HepG2 (cell line): ENCODE results near the gene ZNF451. TPM values are rescaled to one million over a fixed set of nuclear protein-coding genes. Genes with fewer than 3 reads are reported as not detected.

Source experiments
- ARHGAP35 ChIP-seq: sonication (generic); formaldehyde crosslinking; IDR thresholded peaks from 2 replicates; pipeline ENCODE4 v1.9.0; 2022; ENCODE audit warnings: mild to moderate bottlenecking, inconsistent platforms, moderate library complexity, missing genetic modification reagents, borderline replicate concordance
- BRCA1 ChIP-seq: sonication (generic); formaldehyde crosslinking; IDR thresholded peaks from 2 replicates; pipeline ENCODE4 v1.4.0; 2020; ENCODE audit warnings: missing genetic modification reagents
- DPF2 ChIP-seq: sonication (generic); formaldehyde crosslinking; IDR thresholded peaks from 2 replicates; pipeline ENCODE4 v1.4.0; 2020; ENCODE audit warnings: mild to moderate bottlenecking, low read depth, missing genetic modification reagents, borderline replicate concordance
- HMGA1 ChIP-seq: sonication (generic); formaldehyde crosslinking; conservative IDR thresholded peaks from 2 replicates; pipeline ENCODE4 v1.4.0; 2020; ENCODE audit warnings: missing genetic modification reagents
- HNRNPK ChIP-seq: fragments of 200-400 bp; formaldehyde crosslinking; IDR thresholded peaks from 2 replicates; pipeline ENCODE4 v1.6.1; 2018; ENCODE audit warnings: low read length, low read depth, moderate library complexity, mild to moderate bottlenecking; ENCODE audit not compliant: poor library complexity, severe bottlenecking
- KDM6A ChIP-seq: IDR thresholded peaks from 2 replicates; pipeline ENCODE4 v1.6.1; 2016; ENCODE audit warnings: low read depth
- KLF6 ChIP-seq: IDR thresholded peaks from 2 replicates; pipeline ENCODE4 v1.8.0; 2016; ENCODE audit warnings: missing biosample characterization, missing genetic modification reagents
- MED8 ChIP-seq: sonication (generic); formaldehyde crosslinking; IDR thresholded peaks from 2 replicates; pipeline ENCODE4 v1.8.1; 2023; ENCODE audit warnings: mild to moderate bottlenecking, missing genetic modification reagents; ENCODE audit not compliant: insufficient replicate concordance
- PLRG1 ChIP-seq: fragments of 450-650 bp; conservative IDR thresholded peaks from 2 replicates; pipeline ENCODE4 v1.6.1; 2016
- SAP130 ChIP-seq: IDR thresholded peaks from 2 replicates; pipeline ENCODE4 v1.6.1; 2016; ENCODE audit warnings: low read depth
- SP2 ChIP-seq: sonication (generic); formaldehyde crosslinking; IDR thresholded peaks from 2 replicates; pipeline ENCODE4 v1.5.1; 2020; ENCODE audit warnings: mild to moderate bottlenecking, missing genetic modification reagents
- STAG1 ChIP-seq: sonication (generic); formaldehyde crosslinking; IDR thresholded peaks from 2 replicates; pipeline ENCODE4 v1.4.0; 2020; ENCODE audit warnings: missing genetic modification reagents
- TBL1XR1 ChIP-seq: fragments of 150-350 bp; IDR thresholded peaks from 2 replicates; pipeline ENCODE4 v1.6.1; 2014; ENCODE audit warnings: borderline replicate concordance, low read length; ENCODE audit not compliant: partially characterized antibody
- ZBTB21 ChIP-seq: sonication (generic); formaldehyde crosslinking; IDR thresholded peaks from 2 replicates; pipeline ENCODE4 v1.4.0; 2020; ENCODE audit warnings: missing genetic modification reagents
- ZFP90 ChIP-seq: sonication (generic); formaldehyde crosslinking; IDR thresholded peaks from 2 replicates; pipeline ENCODE4 v1.8.0; 2022; ENCODE audit warnings: missing genetic modification reagents, mild to moderate bottlenecking, inconsistent platforms, borderline replicate concordance
- ZNF17 ChIP-seq: sonication (generic); formaldehyde crosslinking; IDR thresholded peaks from 2 replicates; pipeline ENCODE4 v1.5.0; 2020; ENCODE audit warnings: mild to moderate bottlenecking, missing genetic modification reagents
- ZNF30 ChIP-seq: sonication (generic); formaldehyde crosslinking; IDR thresholded peaks from 2 replicates; pipeline ENCODE4 v1.5.0; 2020; ENCODE audit warnings: mild to moderate bottlenecking, missing genetic modification reagents
- ZNF572 ChIP-seq: sonication (generic); formaldehyde crosslinking; IDR thresholded peaks from 2 replicates; pipeline ENCODE4 v1.5.1; 2020; ENCODE audit warnings: mild to moderate bottlenecking, missing genetic modification reagents
- ZNF577 ChIP-seq: sonication (generic); formaldehyde crosslinking; IDR thresholded peaks from 2 replicates; pipeline ENCODE4 v1.4.0; 2020; ENCODE audit warnings: mild to moderate bottlenecking, low read depth, missing genetic modification reagents, borderline replicate concordance
- ZNF75D ChIP-seq: sonication (generic); formaldehyde crosslinking; IDR thresholded peaks from 2 replicates; pipeline ENCODE4 v1.8.1; 2023; ENCODE audit warnings: missing genetic modification reagents, mild to moderate bottlenecking, borderline replicate concordance
- ZNF775 ChIP-seq: sonication (generic); formaldehyde crosslinking; IDR thresholded peaks from 2 replicates; pipeline ENCODE4 v1.4.0; 2020; ENCODE audit warnings: missing genetic modification reagents, mild to moderate bottlenecking, moderate library complexity, borderline replicate concordance
- polyA plus RNA-seq, 8 experiments: library from polyadenylated mRNA; depleted of rRNA in 3 of 8; stranded (reverse) in 7 of 8; unstranded in 1 of 8; fragments of >200 nt; fragmentation: Illumina TruSeq in 4 of 8; extraction: Trizol in 4 of 8; gene quantifications; 2 replicates each; pipeline versions ENCODE4 v1.2.1 to v1.2.3, GENCODE V29; 2011 to 2016; ENCODE audit warnings: low read depth in 4 of 8, missing spikeins in 1 of 8, mixed read lengths in 1 of 8; ENCODE audit not compliant: insufficient read depth in 1 of 8
- total RNA-seq, 5 experiments: library from RNA; depleted of rRNA; stranded (reverse); fragments of >200 nt; fragmentation: Illumina TruSeq; extraction: Trizol; gene quantifications; 2 replicates each; pipeline ENCODE4 v1.2.3, GENCODE V29; 2016; ENCODE audit warnings: low read depth in 1 of 5
- TF ChIP-seq, protein P1 (sequence below): sonication (generic); formaldehyde crosslinking; conservative IDR thresholded peaks from 2 replicates; pipeline ENCODE4 v1.8.0; 2022; ENCODE audit warnings: low read depth, missing genetic modification reagents
- TF ChIP-seq, protein P2 (sequence below): sonication (generic); formaldehyde crosslinking; IDR thresholded peaks from 2 replicates; pipeline ENCODE4 v1.4.0; 2020; ENCODE audit warnings: missing genetic modification reagents
- TF ChIP-seq, protein P3 (sequence below): sonication (generic); formaldehyde crosslinking; conservative IDR thresholded peaks from 2 replicates; pipeline ENCODE4 v1.4.0; 2020; ENCODE audit warnings: missing genetic modification reagents

Gene ZNF451
- total and polyA plus RNA-seq, 2 of the 13 experiments (the other 11 are each of a cell fraction or from before 2014, with no cell fraction given) = 32.1 to 65.7 TPM

DNA sequence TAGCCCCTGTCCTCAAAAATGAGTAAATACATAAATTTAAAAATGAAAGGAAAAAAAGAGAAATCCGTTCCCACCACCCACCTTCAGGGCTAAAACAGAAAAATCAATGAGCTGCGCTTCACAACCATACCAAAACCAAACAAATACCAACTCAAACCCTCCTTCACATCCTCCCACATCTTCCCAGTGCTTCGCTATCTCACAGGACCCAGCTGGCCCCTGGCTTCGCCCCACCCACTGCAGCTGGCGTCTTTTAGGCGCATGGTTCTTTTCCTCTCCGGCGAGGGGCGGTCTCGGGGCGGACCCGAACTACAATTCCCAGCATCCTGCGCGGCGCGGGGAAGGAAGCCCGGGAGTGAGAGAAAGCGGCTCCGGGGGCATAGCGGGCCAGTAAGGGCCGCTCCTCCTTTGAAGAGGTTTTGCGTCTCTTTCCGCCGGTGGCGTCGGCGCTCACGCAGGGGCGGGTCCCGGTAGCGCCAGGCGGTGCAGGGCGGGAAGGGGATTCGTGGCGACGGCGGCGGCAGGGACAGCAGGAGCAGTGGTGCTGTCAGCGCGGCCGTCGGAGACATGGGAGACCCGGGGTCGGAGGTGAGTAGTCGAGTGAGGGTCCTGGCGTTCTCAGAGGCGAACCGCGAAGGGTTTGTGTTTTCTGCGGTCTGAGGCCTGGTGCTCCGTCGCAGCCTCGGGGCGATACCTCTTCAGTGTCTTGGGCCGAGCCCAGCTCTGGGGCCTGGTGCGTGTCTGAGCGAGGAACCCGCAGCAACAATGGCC lies at the start of gene ZNF451 (continued):
- TF ChIP-seq, protein P1, sequence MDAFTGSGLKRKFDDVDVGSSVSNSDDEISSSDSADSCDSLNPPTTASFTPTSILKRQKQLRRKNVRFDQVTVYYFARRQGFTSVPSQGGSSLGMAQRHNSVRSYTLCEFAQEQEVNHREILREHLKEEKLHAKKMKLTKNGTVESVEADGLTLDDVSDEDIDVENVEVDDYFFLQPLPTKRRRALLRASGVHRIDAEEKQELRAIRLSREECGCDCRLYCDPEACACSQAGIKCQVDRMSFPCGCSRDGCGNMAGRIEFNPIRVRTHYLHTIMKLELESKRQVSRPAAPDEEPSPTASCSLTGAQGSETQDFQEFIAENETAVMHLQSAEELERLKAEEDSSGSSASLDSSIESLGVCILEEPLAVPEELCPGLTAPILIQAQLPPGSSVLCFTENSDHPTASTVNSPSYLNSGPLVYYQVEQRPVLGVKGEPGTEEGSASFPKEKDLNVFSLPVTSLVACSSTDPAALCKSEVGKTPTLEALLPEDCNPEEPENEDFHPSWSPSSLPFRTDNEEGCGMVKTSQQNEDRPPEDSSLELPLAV (CRISPR knock-in tag) = no peak; the same call in 1 of the 2 replicates
- TF ChIP-seq ZBTB21 (CRISPR knock-in tag) (peak; percentile 79), ARHGAP35 (CRISPR knock-in tag) (no peak; the same call in 1 of the 2 replicates), SP2 (CRISPR knock-in tag) (peak; percentile 73), ZNF775 (CRISPR knock-in tag) (no peak), SAP130 (CRISPR knock-in tag) (peak; percentile 96), KDM6A (CRISPR knock-in tag) (no peak), ZNF17 (CRISPR knock-in tag) (no peak), PLRG1 (no peak), ZNF577 (CRISPR knock-in tag) (no peak), BRCA1 (peak; percentile 63; the same call in 1 of the 2 replicates), KLF6 (CRISPR knock-in tag) (peak; percentile 91), TBL1XR1 (peak; percentile 56), HNRNPK (peak; percentile 63), STAG1 (CRISPR knock-in tag) (peak; percentile 4; the same call in 1 of the 2 replicates), MED8 (CRISPR knock-in tag) (no peak), DPF2 (no peak), ZNF75D (no peak), ZNF572 (no peak; the same call in 1 of the 2 replicates), HMGA1 (no peak), ZNF30 (CRISPR knock-in tag) (0 out of 2 replicates have a peak, but pooled peaks have one; percentile 66), ZFP90 (CRISPR knock-in tag) (no peak; the same call in 1 of the 2 replicates)
- TF ChIP-seq, protein P2, sequence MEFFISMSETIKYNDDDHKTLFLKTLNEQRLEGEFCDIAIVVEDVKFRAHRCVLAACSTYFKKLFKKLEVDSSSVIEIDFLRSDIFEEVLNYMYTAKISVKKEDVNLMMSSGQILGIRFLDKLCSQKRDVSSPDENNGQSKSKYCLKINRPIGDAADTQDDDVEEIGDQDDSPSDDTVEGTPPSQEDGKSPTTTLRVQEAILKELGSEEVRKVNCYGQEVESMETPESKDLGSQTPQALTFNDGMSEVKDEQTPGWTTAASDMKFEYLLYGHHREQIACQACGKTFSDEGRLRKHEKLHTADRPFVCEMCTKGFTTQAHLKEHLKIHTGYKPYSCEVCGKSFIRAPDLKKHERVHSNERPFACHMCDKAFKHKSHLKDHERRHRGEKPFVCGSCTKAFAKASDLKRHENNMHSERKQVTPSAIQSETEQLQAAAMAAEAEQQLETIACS (CRISPR knock-in tag) = no peak
- TF ChIP-seq, protein P3, sequence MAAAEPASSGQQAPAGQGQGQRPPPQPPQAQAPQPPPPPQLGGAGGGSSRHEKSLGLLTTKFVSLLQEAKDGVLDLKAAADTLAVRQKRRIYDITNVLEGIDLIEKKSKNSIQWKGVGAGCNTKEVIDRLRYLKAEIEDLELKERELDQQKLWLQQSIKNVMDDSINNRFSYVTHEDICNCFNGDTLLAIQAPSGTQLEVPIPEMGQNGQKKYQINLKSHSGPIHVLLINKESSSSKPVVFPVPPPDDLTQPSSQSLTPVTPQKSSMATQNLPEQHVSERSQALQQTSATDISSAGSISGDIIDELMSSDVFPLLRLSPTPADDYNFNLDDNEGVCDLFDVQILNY (CRISPR knock-in tag) = peak; percentile 96
